ENCODE measurements around the gene NKD2.
"Not testable (repeated sequence)": the region's sequence is repeated elsewhere in the genome, so short reads cannot be mapped to it uniquely, and the experiment has no call there.

NKD2 gene

DNA sequence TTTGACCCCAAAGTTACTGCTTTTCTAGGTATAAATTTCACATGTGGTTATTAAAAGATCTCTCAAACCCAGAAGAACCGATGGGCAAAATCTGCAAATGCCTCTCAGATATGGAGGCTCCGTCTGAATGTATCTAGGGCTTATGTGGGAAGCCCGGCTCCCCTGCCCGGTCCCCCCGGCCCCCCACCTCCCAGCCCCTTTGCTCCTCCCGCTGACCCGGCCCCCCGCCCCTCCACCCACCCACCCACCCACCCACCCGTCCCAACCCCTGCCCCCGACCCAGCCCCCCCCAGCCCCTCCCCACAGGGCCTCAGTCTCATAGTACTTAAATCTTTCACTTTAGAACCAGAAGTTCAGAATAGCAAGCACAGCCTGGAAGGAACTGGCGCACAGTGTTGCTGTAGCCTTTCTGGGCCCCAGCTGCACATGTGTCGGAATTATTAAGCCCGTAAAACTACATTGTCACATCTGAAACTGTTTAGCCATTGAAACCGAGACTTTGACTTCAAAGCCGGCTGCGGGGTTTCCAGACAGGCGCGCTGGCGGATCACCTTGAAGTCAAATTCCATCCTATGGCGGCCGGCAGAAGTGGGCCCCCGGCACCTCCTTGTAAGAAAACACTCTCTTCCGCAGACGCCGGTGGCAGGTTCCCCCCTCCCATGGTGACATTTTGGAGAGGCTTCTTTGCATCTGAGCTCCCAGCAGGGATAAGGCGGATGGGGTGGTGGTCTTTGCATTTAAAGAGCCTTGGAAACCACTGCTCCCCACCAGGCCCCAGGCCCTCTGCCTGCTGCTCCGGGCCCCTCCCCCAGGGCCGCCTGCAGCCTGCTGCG is 12.8 kb downstream of the NKD2 start:
- Histone ChIP-seq H3K4me3 (ENCODE audit: insufficient read depth, low read length, poor library complexity, severe bottlenecking) (no peak overlapping the region), H3K79me2 (ENCODE audit: insufficient read depth, low read length) (no peaks in the 10 kb centered on the region), H3K27me3 (ENCODE audit: low read length) (no peaks in the 10 kb centered on the region), H3K9me3 (ENCODE audit: insufficient read depth, low read length) (no peaks in the 10 kb centered on the region), H3K9ac (ENCODE audit: low read length) (no peak overlapping the region), H3K27ac (ENCODE audit: low read depth, low read length) (no peak overlapping the region), H3F3A (ENCODE audit: insufficient read depth) (no peaks in the 10 kb centered on the region), H4K20me1 (ENCODE audit: low read depth, low read length) (no peaks in the 10 kb centered on the region), H3K36me3 (ENCODE audit: low read length) (no peaks in the 10 kb centered on the region), H3K9me2 (replicated peaks; ENCODE audit: insufficient read depth, low read length) (no peaks in the 10 kb centered on the region), H3K4me2 (ENCODE audit: low read depth, low read length, poor library complexity, severe bottlenecking) (no peak overlapping the region), H2AFZ (ENCODE audit: low read depth, low read length, severe bottlenecking) (no peak overlapping the region)
- TF ChIP-seq EZH2phosphoT487 (conservative IDR thresholded peaks at IDR 0.05; ENCODE audit: low read length): no peak
- TF ChIP-seq, protein P1, sequence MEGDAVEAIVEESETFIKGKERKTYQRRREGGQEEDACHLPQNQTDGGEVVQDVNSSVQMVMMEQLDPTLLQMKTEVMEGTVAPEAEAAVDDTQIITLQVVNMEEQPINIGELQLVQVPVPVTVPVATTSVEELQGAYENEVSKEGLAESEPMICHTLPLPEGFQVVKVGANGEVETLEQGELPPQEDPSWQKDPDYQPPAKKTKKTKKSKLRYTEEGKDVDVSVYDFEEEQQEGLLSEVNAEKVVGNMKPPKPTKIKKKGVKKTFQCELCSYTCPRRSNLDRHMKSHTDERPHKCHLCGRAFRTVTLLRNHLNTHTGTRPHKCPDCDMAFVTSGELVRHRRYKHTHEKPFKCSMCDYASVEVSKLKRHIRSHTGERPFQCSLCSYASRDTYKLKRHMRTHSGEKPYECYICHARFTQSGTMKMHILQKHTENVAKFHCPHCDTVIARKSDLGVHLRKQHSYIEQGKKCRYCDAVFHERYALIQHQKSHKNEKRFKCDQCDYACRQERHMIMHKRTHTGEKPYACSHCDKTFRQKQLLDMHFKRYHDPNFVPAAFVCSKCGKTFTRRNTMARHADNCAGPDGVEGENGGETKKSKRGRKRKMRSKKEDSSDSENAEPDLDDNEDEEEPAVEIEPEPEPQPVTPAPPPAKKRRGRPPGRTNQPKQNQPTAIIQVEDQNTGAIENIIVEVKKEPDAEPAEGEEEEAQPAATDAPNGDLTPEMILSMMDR (IDR thresholded peaks at IDR 0.05; ENCODE audit: insufficient read depth, low read length, poor library complexity, severe bottlenecking): no peak

DNA sequence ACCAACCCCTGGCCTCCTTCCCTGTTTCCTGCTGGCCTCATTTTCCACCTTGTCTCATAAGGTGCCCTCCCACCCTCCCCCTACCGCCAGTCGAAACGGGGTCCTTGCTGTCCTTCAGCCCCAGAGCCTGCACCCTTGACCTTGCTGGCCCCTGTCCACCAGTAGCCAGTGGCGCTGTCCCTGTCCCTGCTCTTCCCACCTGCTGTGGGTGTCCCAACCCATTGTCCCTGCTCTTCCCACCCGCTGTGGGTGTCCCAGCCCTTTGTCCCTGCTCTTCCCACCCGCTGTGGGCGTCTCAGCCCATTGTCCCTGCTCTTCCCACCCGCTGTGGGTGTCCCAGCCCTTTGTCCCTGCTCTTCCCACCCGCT is 13.4 kb downstream of the NKD2 start:
- H3K27me3 ChIP-seq (ENCODE audit: low read length); H3K27ac ChIP-seq (ENCODE audit: low read depth, low read length); H3K9ac ChIP-seq (ENCODE audit: low read length); H3K9me3 ChIP-seq (ENCODE audit: insufficient read depth, low read length); H3K4me3 ChIP-seq (ENCODE audit: insufficient read depth, low read length, poor library complexity, severe bottlenecking); H3K4me2 ChIP-seq (ENCODE audit: low read depth, low read length, poor library complexity, severe bottlenecking); H3K9me2 ChIP-seq (replicated peaks; ENCODE audit: insufficient read depth, low read length); H2AFZ ChIP-seq (ENCODE audit: low read depth, low read length, severe bottlenecking); H3F3A ChIP-seq (ENCODE audit: insufficient read depth); H3K36me3 ChIP-seq (ENCODE audit: low read length); H3K79me2 ChIP-seq (ENCODE audit: insufficient read depth, low read length); H4K20me1 ChIP-seq (ENCODE audit: low read depth, low read length): not testable (repeated sequence)

DNA sequence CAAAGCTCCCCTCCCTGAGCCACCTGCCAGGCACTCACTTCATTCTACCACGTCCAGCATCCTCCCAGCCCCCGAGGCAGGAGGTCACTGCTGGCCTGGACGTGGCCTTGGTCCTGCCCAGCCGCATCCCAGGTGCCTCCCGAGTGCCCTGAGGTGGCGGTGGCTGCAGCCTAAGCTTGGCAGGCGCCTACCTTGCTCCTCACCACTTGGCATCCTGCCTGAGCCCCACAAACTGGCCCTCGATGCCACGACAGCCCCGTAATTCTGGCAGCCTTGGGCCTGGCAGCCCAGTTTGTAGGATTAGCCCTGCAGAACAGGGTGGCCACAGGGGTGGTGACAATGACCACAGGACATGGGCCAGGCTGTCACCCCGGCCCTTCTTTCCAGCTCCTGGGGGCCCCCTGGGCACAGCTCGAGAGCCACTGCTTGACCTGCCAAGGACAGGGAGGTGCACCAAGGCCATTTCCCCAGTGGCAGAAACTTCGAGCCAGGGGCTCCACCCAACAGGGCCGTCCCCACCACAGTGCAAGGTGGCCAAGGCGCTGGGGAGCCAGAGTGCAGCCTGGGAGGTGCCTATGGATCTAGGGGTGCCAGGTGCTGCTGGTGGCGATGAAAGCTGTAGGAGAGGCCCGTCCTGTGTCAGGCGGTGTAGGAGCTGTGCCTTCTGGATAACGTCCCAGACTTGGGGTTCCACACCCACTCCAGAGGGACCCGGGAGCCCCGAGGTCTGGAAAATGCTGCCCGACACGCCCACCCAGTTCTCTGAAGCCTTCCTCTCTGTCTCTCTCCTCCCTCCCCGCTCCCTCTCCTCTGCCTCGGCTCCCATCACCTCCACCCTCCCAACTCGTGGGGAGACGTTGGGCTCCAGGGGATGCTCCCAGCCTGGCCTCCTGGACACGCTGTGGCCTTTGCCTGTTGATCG is 18.4 kb downstream of the NKD2 start:
- TF ChIP-seq, protein P1 (IDR thresholded peaks at IDR 0.05; ENCODE audit: insufficient read depth, low read length, poor library complexity, severe bottlenecking): no peak
- no peak for TF ChIP-seq EZH2phosphoT487 (conservative IDR thresholded peaks at IDR 0.05; ENCODE audit: low read length)
- H3K4me2 ChIP-seq (ENCODE audit: low read depth, low read length, poor library complexity, severe bottlenecking): no peak overlapping the region
- no peaks in the 10 kb centered on the region for H4K20me1 ChIP-seq (ENCODE audit: low read depth, low read length)
- no peaks in the 10 kb centered on the region for H3K9me2 ChIP-seq (replicated peaks; ENCODE audit: insufficient read depth, low read length)
- no peak overlapping the region for H3K27ac ChIP-seq (ENCODE audit: low read depth, low read length)
- no peak overlapping the region for H3K4me3 ChIP-seq (ENCODE audit: insufficient read depth, low read length, poor library complexity, severe bottlenecking)
- no peaks in the 10 kb centered on the region for H3K9me3 ChIP-seq (ENCODE audit: insufficient read depth, low read length)
- H2AFZ ChIP-seq (ENCODE audit: low read depth, low read length, severe bottlenecking): no peak overlapping the region
- no peak overlapping the region for H3K9ac ChIP-seq (ENCODE audit: low read length)
- H3K79me2 ChIP-seq (ENCODE audit: insufficient read depth, low read length): no peaks in the 10 kb centered on the region
- no peaks in the 10 kb centered on the region for H3K36me3 ChIP-seq (ENCODE audit: low read length)
- H3F3A ChIP-seq (ENCODE audit: insufficient read depth): no peaks in the 10 kb centered on the region
- no peaks in the 10 kb centered on the region for H3K27me3 ChIP-seq (ENCODE audit: low read length)
